WTC11 (cell line): ENCODE measurements around the gene CADM2. TPM values are rescaled to one million over a fixed set of nuclear protein-coding genes. Genes with fewer than 3 reads are reported as not detected.
A peak's percentile ranks its signal among the peaks of the same experiment; 100 is the strongest.

Experiments used
- ATAC-seq: fragments of 200-7000 bp; cut with Tn5 transposase; 2 replicates; pipeline ENCODE4 v1.10.0; 2021; ENCODE audit warnings: mild to moderate bottlenecking, moderate library complexity
- CTCF ChIA-PET: fragments of 300-600 bp; sonication (Branson Sonifier 250); formaldehyde crosslinking; loops from one replicate; lab custom pipeline; 2021; ENCODE audit warnings: antibody characterized with exemption; lab: Charles Lee
- POLR2A ChIA-PET: fragments of 350-600 bp; sonication (Branson Sonifier 250); formaldehyde crosslinking; loops from one replicate; lab custom pipeline; 2021; ENCODE audit warnings: antibody characterized with exemption; lab: Charles Lee
- DNase-seq: peaks from one replicate; pipeline ENCODE4 v3.0.0; 2021; ENCODE audit warnings: low spot score
- H3K27ac Mint-ChIP-seq: 2 replicates; pipeline ENCODE4 v1.8.0; 2021; ENCODE audit warnings: mixed read lengths
- H3K27me3 Mint-ChIP-seq: 2 replicates; pipeline ENCODE4 v1.8.0; 2021; ENCODE audit warnings: low read depth, mild to moderate bottlenecking, moderate library complexity, mixed read lengths
- H3K36me3 Mint-ChIP-seq: 2 replicates; pipeline ENCODE4 v1.8.0; 2021; ENCODE audit warnings: mixed read lengths
- H3K4me1 Mint-ChIP-seq: 2 replicates; pipeline ENCODE4 v1.8.0; 2022; ENCODE audit warnings: mixed read lengths
- H3K4me3 Mint-ChIP-seq: 2 replicates; pipeline ENCODE4 v1.8.0; 2021; ENCODE audit warnings: mild to moderate bottlenecking, moderate library complexity, mixed read lengths
- H3K9me3 Mint-ChIP-seq: 2 replicates; pipeline ENCODE4 v1.8.0; 2021; ENCODE audit warnings: mixed read lengths
- CBFB ChIP-seq: sonication (generic); formaldehyde crosslinking; IDR thresholded peaks from 2 replicates; pipeline ENCODE4 v1.8.1; 2022; ENCODE audit warnings: mild to moderate bottlenecking, low read depth, missing genetic modification reagents
- CDX4 ChIP-seq: fragments of 250-450 bp; sonication (Bioruptor Pico); IDR thresholded peaks from 2 replicates; pipeline ENCODE4 v1.9.0; 2021; ENCODE audit warnings: moderate library complexity, mild to moderate bottlenecking, inconsistent platforms, borderline replicate concordance
- E2F1 ChIP-seq: sonication (generic); formaldehyde crosslinking; IDR thresholded peaks from 2 replicates; pipeline ENCODE4 v1.8.0; 2022; ENCODE audit warnings: mild to moderate bottlenecking, missing genetic modification reagents
- E2F4 ChIP-seq: sonication (generic); formaldehyde crosslinking; IDR thresholded peaks from 2 replicates; pipeline ENCODE4 v1.8.1; 2022; ENCODE audit warnings: low read depth, mild to moderate bottlenecking, moderate library complexity, missing genetic modification reagents, borderline replicate concordance
- E2F5 ChIP-seq: sonication (generic); formaldehyde crosslinking; IDR thresholded peaks from 2 replicates; pipeline ENCODE4 v1.8.1; 2022; ENCODE audit warnings: mild to moderate bottlenecking, moderate library complexity, missing genetic modification reagents
- ESRRA ChIP-seq: sonication (generic); formaldehyde crosslinking; IDR thresholded peaks from 2 replicates; pipeline ENCODE4 v1.8.1; 2022; ENCODE audit warnings: mild to moderate bottlenecking, missing genetic modification reagents, borderline replicate concordance
- FOXJ3 ChIP-seq: sonication (generic); formaldehyde crosslinking; IDR thresholded peaks from 2 replicates; pipeline ENCODE4 v1.9.0; 2021; ENCODE audit warnings: missing genetic modification reagents, mild to moderate bottlenecking, borderline replicate concordance
- IRF1 ChIP-seq: sonication (generic); formaldehyde crosslinking; IDR thresholded peaks from 2 replicates; pipeline ENCODE4 v1.8.0; 2023; ENCODE audit warnings: missing genetic modification reagents
- IRF2 ChIP-seq: sonication (generic); formaldehyde crosslinking; IDR thresholded peaks from 2 replicates; pipeline ENCODE4 v1.8.0; 2022; ENCODE audit warnings: low read depth, missing genetic modification reagents, borderline replicate concordance
- JAZF1 ChIP-seq: fragments of 250-450 bp; sonication (Bioruptor Pico); IDR thresholded peaks from 2 replicates; pipeline ENCODE4 v1.9.0; 2021; ENCODE audit warnings: moderate library complexity, mild to moderate bottlenecking, inconsistent platforms
- JUN ChIP-seq: sonication (generic); formaldehyde crosslinking; IDR thresholded peaks from 2 replicates; pipeline ENCODE4 v1.8.0; 2023; ENCODE audit warnings: mild to moderate bottlenecking, missing genetic modification reagents
- NFATC4 ChIP-seq: fragments of 250-450 bp; sonication (Bioruptor Pico); IDR thresholded peaks from 2 replicates; pipeline ENCODE4 v1.9.0; 2021; ENCODE audit warnings: mild to moderate bottlenecking
- OVOL2 ChIP-seq: fragments of 250-450 bp; sonication (Bioruptor Pico); IDR thresholded peaks from 2 replicates; pipeline ENCODE4 v1.9.0; 2021; ENCODE audit warnings: mild to moderate bottlenecking, borderline replicate concordance
- PRRX2 ChIP-seq: fragments of 250-450 bp; sonication (Bioruptor Pico); IDR thresholded peaks from 2 replicates; pipeline ENCODE4 v1.8.0; 2021; ENCODE audit warnings: mild to moderate bottlenecking
- RORB ChIP-seq: fragments of 250-450 bp; sonication (Bioruptor Pico); IDR thresholded peaks from 2 replicates; pipeline ENCODE4 v1.9.0; 2021; ENCODE audit warnings: mild to moderate bottlenecking
- SMAD3 ChIP-seq: sonication (generic); formaldehyde crosslinking; IDR thresholded peaks from 2 replicates; pipeline ENCODE4 v1.8.0; 2022; ENCODE audit warnings: missing genetic modification reagents, mild to moderate bottlenecking, borderline replicate concordance
- SOX15 ChIP-seq: fragments of 250-450 bp; sonication (Bioruptor Pico); IDR thresholded peaks from 2 replicates; pipeline ENCODE4 v1.9.0; 2021; ENCODE audit warnings: mild to moderate bottlenecking
- ZMAT4 ChIP-seq: fragments of 250-450 bp; sonication (Bioruptor Pico); IDR thresholded peaks from 2 replicates; pipeline ENCODE4 v1.9.0; 2021; ENCODE audit warnings: mild to moderate bottlenecking
- ZNF138 ChIP-seq: sonication (generic); formaldehyde crosslinking; conservative IDR thresholded peaks from 2 replicates; pipeline ENCODE4 v1.8.1; 2022; ENCODE audit warnings: mild to moderate bottlenecking, moderate library complexity, missing genetic modification reagents
- ZNF317 ChIP-seq: sonication (generic); formaldehyde crosslinking; IDR thresholded peaks from 2 replicates; pipeline ENCODE4 v1.8.1; 2023; ENCODE audit warnings: low read depth, mild to moderate bottlenecking, moderate library complexity, missing genetic modification reagents, borderline replicate concordance
- ZNF396 ChIP-seq: fragments of 250-450 bp; sonication (Bioruptor Pico); IDR thresholded peaks from 2 replicates; pipeline ENCODE4 v1.8.0; 2021; ENCODE audit warnings: mild to moderate bottlenecking, moderate library complexity, borderline replicate concordance
- total RNA-seq: library from RNA; stranded (reverse); gene quantifications from 3 replicates; pipeline ENCODE4 v1.2.3, GENCODE V29; 2021

Gene CADM2
- total RNA-seq, 1 experiment from 2014 or later = 18.8 TPM

GRCh38 chr3:85796140-85796539 is 837.4 kb downstream of the CADM2 start:
- ChIA-PET POLR2A (no interaction called here), CTCF (no interaction called here)
- H3K9me3 Mint-ChIP-seq = peaks cover 30% of the 10 kb centered on the region
- H3K27me3 Mint-ChIP-seq = no peaks in the 10 kb centered on the region; the same call in 1 of the 2 replicates
- peaks cover 16% of the 10 kb centered on the region for H3K36me3 Mint-ChIP-seq
- H3K4me1 Mint-ChIP-seq = peaks cover 14% of the 10 kb centered on the region
- ATAC-seq (no peak), DNase-seq (no peak)
- no peak for TF ChIP-seq PRRX2 (CRISPR knock-in tag)
- no peak for TF ChIP-seq NFATC4 (CRISPR knock-in tag)
- TF ChIP-seq IRF1 = no peak
- no peak for TF ChIP-seq SMAD3 (CRISPR knock-in tag)
- TF ChIP-seq JAZF1 = no peak
- no peak for TF ChIP-seq ESRRA (CRISPR knock-in tag)
- no peak for TF ChIP-seq IRF2
- no peak for TF ChIP-seq FOXJ3 (CRISPR knock-in tag)
- no peak overlapping the region for H3K4me3 Mint-ChIP-seq
- H3K27ac Mint-ChIP-seq = 0 out of 2 replicates have a peak overlapping the region, but pooled peaks have one; percentile 78

- Mint-ChIP-seq H3K9me3 (peaks cover 30% of the 10 kb centered on the region), H3K27me3 (no peaks in the 10 kb centered on the region; the same call in 1 of the 2 replicates), H3K4me3 (no peak overlapping the region), H3K36me3 (peaks cover 16% of the 10 kb centered on the region), H3K27ac (no peak overlapping the region)
- no peak for ATAC-seq
- ChIA-PET POLR2A (no interaction called here), CTCF (no interaction called here)
- TF ChIP-seq RORB (no peak), JUN (CRISPR knock-in tag) (no peak), ZMAT4 (CRISPR knock-in tag) (no peak), SOX15 (CRISPR knock-in tag) (no peak), ZNF396 (CRISPR knock-in tag) (no peak), ZNF138 (CRISPR knock-in tag) (no peak), E2F5 (CRISPR knock-in tag) (no peak), CDX4 (CRISPR knock-in tag) (no peak), E2F1 (CRISPR knock-in tag) (no peak), E2F4 (CRISPR knock-in tag) (no peak), OVOL2 (CRISPR knock-in tag) (no peak), ZNF317 (CRISPR knock-in tag) (no peak), CBFB (CRISPR knock-in tag) (no peak)
- TF ChIP-seq, all 79 proteins: peak for 0
- H3K4me1 Mint-ChIP-seq = peaks cover 8% of the 10 kb centered on the region
- no peak for DNase-seq
Observed at GRCh38 chr3:85800676-85801075, 841.9 kb downstream of the CADM2 start.
